ENCODE data around the gene NOP9.

GRCh38 chr14:24274101-24274543 lies 25.5 kb upstream of the NOP9 start:
- TF ChIP-seq CTCF (IDR thresholded peaks at IDR 0.05), result no peak
- no peak for TF ChIP-seq ZFX (IDR thresholded peaks at IDR 0.05; ENCODE audit: borderline replicate concordance)

Measured in 22Rv1 (cell line).